ENCODE measurements around the gene PLEKHN1. TPM values are rescaled to one million over a fixed set of nuclear protein-coding genes. Genes with fewer than 3 reads are reported as not detected.

PLEKHN1 gene
- total RNA-seq, 4 donors from 2014 or later: 0.14 to 1.4 TPM; not detected in 2

- Histone ChIP-seq H3K4me1 (peaks cover 23 to 41% (median 34%) of the 10 kb centered on the region in 4 donors), H3K9me3 (no peaks in the 10 kb centered on the region), H3K27ac (peak overlapping the region; percentile 45 to 82 (median 70)), H3K4me3 (peak overlapping the region in 3 of 4 donors; percentile 25 to 51 (median 39)), H3K36me3 (peaks cover 0 to 4% (median 0%) of the 10 kb centered on the region in 4 donors), H3K27me3 (peaks cover 65% of the 10 kb centered on the region)
- no peak for DNase-seq
- 0% methylated on average over 10 of the region's 48 CpGs; no CpG with 5 or more reads in 1 of the 2 donors for WGBS, 2 donors (ENCODE audit: low coverage in 1 of 2)
- TF ChIP-seq POLR2A (IDR thresholded peaks at IDR 0.05): no peak
- TF ChIP-seq CTCF (IDR thresholded peaks at IDR 0.05): no peak
- no peak for TF ChIP-seq POLR2AphosphoS5 (IDR thresholded peaks at IDR 0.05)
- no peak for TF ChIP-seq EP300 (IDR thresholded peaks at IDR 0.05; ENCODE audit: low read depth)
- in situ Hi-C loops (cut with MboI; ENCODE audit: low pct_ligation_motif_present in 1 of 4, low pct_unique_long_range_greater_than_20kb in 1 of 4, low sequenced_read_pairs in 3 of 4) (no loop called here), intact Hi-C loops (cut with DNase I; ENCODE audit: low total_unique reads) (no loop called here)
Observed at GRCh38 chr1:942411-942821, 23.9 kb upstream of the PLEKHN1 start.

DNA sequence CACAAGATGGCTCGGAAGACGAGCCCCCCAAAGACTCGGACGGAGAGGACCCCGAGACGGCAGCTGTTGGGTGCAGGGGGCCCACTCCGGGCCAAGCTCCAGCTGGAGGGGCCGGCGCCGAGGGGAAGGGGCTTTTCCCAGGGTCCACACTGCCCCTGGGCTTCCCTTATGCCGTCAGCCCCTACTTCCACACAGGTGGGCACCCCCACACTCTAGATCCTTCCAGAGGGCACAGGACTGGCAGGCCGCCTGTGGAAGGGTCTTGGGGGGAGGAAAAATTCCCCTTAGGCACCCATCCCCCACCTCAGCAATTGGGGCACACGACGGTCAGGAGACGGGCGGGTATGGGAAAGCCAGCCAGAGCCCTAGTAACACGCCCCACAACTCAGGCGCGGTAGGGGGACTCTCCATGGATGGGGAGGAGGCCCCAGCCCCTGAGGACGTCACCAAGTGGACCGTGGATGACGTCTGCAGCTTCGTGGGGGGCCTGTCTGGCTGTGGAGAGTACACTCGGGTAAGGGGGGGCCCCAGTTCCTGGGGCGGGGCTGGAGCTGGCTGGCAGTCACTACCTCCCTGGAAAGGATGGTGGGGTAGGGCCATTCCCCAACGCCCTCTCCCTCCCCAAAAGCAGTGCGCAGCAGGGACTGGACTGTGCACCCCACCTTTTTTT lies 23.3 kb upstream of the PLEKHN1 start:
- H3K36me3 ChIP-seq: peaks cover 0 to 4% (median 0%) of the 10 kb centered on the region in 4 donors
- no peaks in the 10 kb centered on the region for H3K9me3 ChIP-seq
- peaks cover 59% of the 10 kb centered on the region for H3K27me3 ChIP-seq
- peak; percentile 46 for DNase-seq
- intact Hi-C loops (cut with DNase I; ENCODE audit: low total_unique reads) (no loop called here), in situ Hi-C loops (cut with MboI; ENCODE audit: low pct_ligation_motif_present in 1 of 4, low pct_unique_long_range_greater_than_20kb in 1 of 4, low sequenced_read_pairs in 3 of 4) (no loop called here)
- H3K4me3 ChIP-seq: peak overlapping the region in 2 of 4 donors; percentile 39 to 51
- peak overlapping the region; percentile 65 to 82 (median 70) for H3K27ac ChIP-seq
- WGBS, 2 donors (ENCODE audit: low coverage in 1 of 2): 20 to 44% methylated on average over 2 to 21 of the region's 27 CpGs
- TF ChIP-seq CTCF (IDR thresholded peaks at IDR 0.05) (no peak), POLR2A (IDR thresholded peaks at IDR 0.05) (no peak), EP300 (IDR thresholded peaks at IDR 0.05; ENCODE audit: low read depth) (no peak), POLR2AphosphoS5 (IDR thresholded peaks at IDR 0.05) (no peak)
- H3K4me1 ChIP-seq: peaks cover 23 to 41% (median 34%) of the 10 kb centered on the region in 4 donors

DNA sequence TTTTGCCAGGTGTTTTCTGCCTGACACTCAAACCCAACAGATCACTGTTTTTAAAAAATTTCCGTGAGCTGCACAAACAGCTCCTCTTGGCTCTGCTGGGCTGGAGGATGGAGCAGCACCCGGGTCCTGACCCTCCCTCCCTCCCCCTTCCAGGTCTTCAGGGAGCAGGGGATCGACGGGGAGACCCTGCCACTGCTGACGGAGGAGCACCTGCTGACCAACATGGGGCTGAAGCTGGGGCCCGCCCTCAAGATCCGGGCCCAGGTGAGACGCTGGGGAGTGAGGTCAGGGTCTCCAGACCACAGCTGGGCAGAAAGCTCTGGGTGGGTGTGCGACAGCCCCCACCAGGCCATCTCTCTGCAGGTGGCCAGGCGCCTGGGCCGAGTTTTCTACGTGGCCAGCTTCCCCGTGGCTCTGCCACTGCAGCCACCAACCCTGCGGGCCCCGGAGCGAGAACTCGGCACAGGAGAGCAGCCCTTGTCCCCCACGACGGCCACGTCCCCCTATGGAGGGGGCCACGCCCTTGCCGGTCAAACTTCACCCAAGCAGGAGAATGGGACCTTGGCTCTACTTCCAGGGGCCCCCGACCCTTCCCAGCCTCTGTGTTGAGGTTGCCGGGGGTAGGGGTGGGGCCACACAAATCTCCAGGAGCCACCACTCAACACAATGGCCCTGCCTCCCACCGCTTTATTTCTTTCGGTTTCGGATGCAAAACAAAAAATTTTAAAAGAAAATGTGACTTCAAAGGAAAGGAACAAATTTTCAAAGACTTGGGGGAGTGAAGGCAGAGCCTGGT lies 22.5 kb upstream of the PLEKHN1 start:
- DNase-seq: no peak
- H3K27ac ChIP-seq: peak overlapping the region; percentile 65 to 82 (median 70)
- in situ Hi-C loops (cut with MboI; ENCODE audit: low pct_ligation_motif_present in 1 of 4, low pct_unique_long_range_greater_than_20kb in 1 of 4, low sequenced_read_pairs in 3 of 4): no loop called here
- peaks cover 23 to 41% (median 34%) of the 10 kb centered on the region in 4 donors for H3K4me1 ChIP-seq
- peaks cover 51% of the 10 kb centered on the region for H3K27me3 ChIP-seq
- no peaks in the 10 kb centered on the region for H3K9me3 ChIP-seq
- H3K36me3 ChIP-seq: peaks cover 0 to 4% (median 0%) of the 10 kb centered on the region in 4 donors
- intact Hi-C loops (cut with DNase I; ENCODE audit: low total_unique reads): no loop called here
- H3K4me3 ChIP-seq: no peak overlapping the region
- WGBS, 2 donors (ENCODE audit: low coverage in 1 of 2): 79% methylated on average over 27 of the region's 27 CpGs; no CpG with 5 or more reads in 1 of the 2 donors
- TF ChIP-seq EP300 (IDR thresholded peaks at IDR 0.05; ENCODE audit: low read depth) (no peak), POLR2AphosphoS5 (IDR thresholded peaks at IDR 0.05) (no peak), CTCF (IDR thresholded peaks at IDR 0.05) (no peak), POLR2A (IDR thresholded peaks at IDR 0.05) (no peak)

Measured in transverse colon (tissue), 4 donors.